ENCODE results near the gene LTBP2. TPM values are rescaled to one million over a fixed set of nuclear protein-coding genes. Genes with fewer than 3 reads are reported as not detected.

The LTBP2 gene
- total RNA-seq, 1 experiment from 2014 or later: 1.5 TPM

GRCh38 chr14:74472601-74473000 lies 139.4 kb downstream of the LTBP2 start (continued):
- TF ChIP-seq ZBTB33 (IDR thresholded peaks at IDR 0.05; ENCODE audit: extremely low read depth, insufficient replicate concordance, low read length): no peak
- TF ChIP-seq YY1 (IDR thresholded peaks at IDR 0.05; ENCODE audit: extremely low read depth, insufficient replicate concordance, low read depth, low read length): no peak

- H3K27ac ChIP-seq (ENCODE audit: low read depth, low read length): no peak overlapping the region
- no peaks in the 10 kb centered on the region for H3K27me3 ChIP-seq (ENCODE audit: insufficient read depth, low read length)
- ChIA-PET POLR2A (no interaction called here), RAD21 (ENCODE audit: low non-redundant PET in 1 of 2, low total read pairs in 2 of 2, uncharacterized antibody in 2 of 2, unreplicated experiment in 2 of 2) (no interaction called here), CTCF (no interaction called here)
- H3K9ac ChIP-seq (ENCODE audit: low read length): no peak overlapping the region
- DNase-seq (ENCODE audit: low read depth, low spot score) (no peak), ATAC-seq (no peak)
- no peaks in the 10 kb centered on the region; a peak in 1 of 4 replicates for H3K36me3 ChIP-seq (ENCODE audit: control insufficient read depth in 1 of 2, insufficient read depth in 2 of 2, low read length in 2 of 2)
- H3K4me3 ChIP-seq (replicated peaks in 1 of 2; ENCODE audit: low read depth in 1 of 2, low read length in 2 of 2): no peak overlapping the region
- intact Hi-C loops (cut with micrococcal nuclease): loop anchor here (10.0 kb wide), 2 partner anchors 145 to 265 kb away; no protein-coding TSS in a partner anchor
- no peak overlapping the region for H2AFZ ChIP-seq (ENCODE audit: low read depth, low read length, poor library complexity, severe bottlenecking)
- H3K9me3 ChIP-seq (ENCODE audit: control insufficient read depth in 1 of 2, insufficient read depth in 1 of 2, low read depth in 1 of 2, low read length in 2 of 2): no peaks in the 10 kb centered on the region
- H3K79me2 ChIP-seq (ENCODE audit: insufficient read depth, low read length): no peaks in the 10 kb centered on the region
- BruUV-seq (replicated peaks): no TSS peak
- no peak overlapping the region for H3K4me2 ChIP-seq (ENCODE audit: low read length)
- H3K9me2 ChIP-seq (ENCODE audit: insufficient read depth): no peaks in the 10 kb centered on the region
- no peaks in the 10 kb centered on the region for H3K4me1 ChIP-seq (ENCODE audit: control insufficient read depth in 1 of 2, insufficient read depth in 2 of 2, low read length in 2 of 2)
- H4K20me1 ChIP-seq (ENCODE audit: insufficient read depth): no peaks in the 10 kb centered on the region
- TF ChIP-seq ZFX (IDR thresholded peaks at IDR 0.05): no peak
- TF ChIP-seq TCF7L2 (IDR thresholded peaks at IDR 0.05; ENCODE audit: borderline replicate concordance, extremely low read depth, insufficient read depth, insufficient read length): no peak
- TF ChIP-seq JUND (IDR thresholded peaks at IDR 0.05): no peak
- TF ChIP-seq ZNF274 (IDR thresholded peaks at IDR 0.05; ENCODE audit: low read depth, low read length): no peak
- TF ChIP-seq, protein P1, sequence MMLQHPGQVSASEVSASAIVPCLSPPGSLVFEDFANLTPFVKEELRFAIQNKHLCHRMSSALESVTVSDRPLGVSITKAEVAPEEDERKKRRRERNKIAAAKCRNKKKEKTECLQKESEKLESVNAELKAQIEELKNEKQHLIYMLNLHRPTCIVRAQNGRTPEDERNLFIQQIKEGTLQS (IDR thresholded peaks at IDR 0.05): no peak
- no peak for TF ChIP-seq EZH2phosphoT487 (IDR thresholded peaks at IDR 0.05; ENCODE audit: borderline replicate concordance)
- TF ChIP-seq ZBTB33 (IDR thresholded peaks at IDR 0.05; ENCODE audit: extremely low read depth, insufficient replicate concordance, low read length): no peak
- no peak for TF ChIP-seq FOSL1 (IDR thresholded peaks at IDR 0.05; ENCODE audit: low read depth)
- TF ChIP-seq CEBPB (IDR thresholded peaks at IDR 0.05; ENCODE audit: low read depth): no peak
- no peak for TF ChIP-seq RAD21 (IDR thresholded peaks at IDR 0.05; ENCODE audit: low read depth)
- TF ChIP-seq SIN3A (IDR thresholded peaks at IDR 0.05; ENCODE audit: low read depth): no peak
- no peak for TF ChIP-seq CTCF (IDR thresholded peaks at IDR 0.05 in 2 of 3, conservative IDR thresholded peaks at IDR 0.05 in 1 of 3; ENCODE audit: borderline replicate concordance in 1 of 3, insufficient read depth in 1 of 3, low read depth in 2 of 3, low read length in 2 of 3)
- no peak for TF ChIP-seq YY1 (IDR thresholded peaks at IDR 0.05; ENCODE audit: extremely low read depth, insufficient replicate concordance, low read depth, low read length)
These were observed 142.2 kb downstream of the LTBP2 start for GRCh38 chr14:74469548-74470518.
